ENCODE measurements around the gene NUP188. TPM values are rescaled to one million over a fixed set of nuclear protein-coding genes. Genes with fewer than 3 reads are reported as not detected.

Gene NUP188
- total and polyA plus RNA-seq, 2 of the 4 experiments (the other 2 are of a cell fraction): 53.0 to 59.1 TPM

DNA sequence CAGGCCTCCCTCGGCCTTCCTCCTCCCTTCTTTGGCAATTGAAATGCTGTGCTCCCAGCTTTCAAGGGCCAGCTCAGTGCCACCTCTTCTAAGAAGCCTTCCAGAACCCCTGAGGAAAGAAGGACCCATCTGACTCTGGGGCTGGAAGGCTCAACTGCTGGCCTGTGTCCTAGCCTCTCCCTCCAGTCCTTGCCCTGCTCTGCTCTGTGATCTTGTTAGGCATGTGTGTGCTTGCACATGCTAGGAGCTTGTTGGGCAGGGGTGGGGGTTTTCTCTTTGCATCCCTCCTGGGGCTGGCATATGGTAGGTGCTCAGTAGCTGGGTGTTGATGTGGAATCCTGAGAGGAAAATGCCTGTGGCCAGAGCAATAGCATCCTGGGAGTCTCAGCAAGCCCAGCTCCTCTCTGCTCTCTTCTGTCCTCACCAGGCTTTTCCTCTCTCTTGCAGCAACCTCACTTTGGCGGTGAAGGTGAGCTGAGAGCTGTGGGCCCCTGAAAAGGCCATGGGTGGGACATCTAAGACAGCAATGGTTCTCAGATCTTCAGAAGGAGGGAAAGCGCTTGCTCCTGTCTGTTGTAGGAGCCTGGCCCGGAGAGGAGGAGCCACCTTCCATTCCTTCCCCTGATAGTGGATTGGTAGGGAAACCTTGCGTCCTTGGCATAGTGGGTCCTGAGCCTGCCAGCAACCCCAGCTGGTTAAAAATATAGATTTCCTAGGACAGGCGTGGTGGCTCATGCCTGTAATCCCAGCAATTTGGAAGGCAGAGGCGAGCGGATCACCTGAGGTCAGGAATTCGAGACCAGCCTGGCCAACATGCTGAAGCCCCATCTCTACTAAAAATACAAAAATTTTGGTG lies 10.0 kb upstream of the NUP188 start (continued):
- TF ChIP-seq SMC3 (IDR thresholded peaks at IDR 0.05; ENCODE audit: low read depth, low read length): no peak

DNA sequence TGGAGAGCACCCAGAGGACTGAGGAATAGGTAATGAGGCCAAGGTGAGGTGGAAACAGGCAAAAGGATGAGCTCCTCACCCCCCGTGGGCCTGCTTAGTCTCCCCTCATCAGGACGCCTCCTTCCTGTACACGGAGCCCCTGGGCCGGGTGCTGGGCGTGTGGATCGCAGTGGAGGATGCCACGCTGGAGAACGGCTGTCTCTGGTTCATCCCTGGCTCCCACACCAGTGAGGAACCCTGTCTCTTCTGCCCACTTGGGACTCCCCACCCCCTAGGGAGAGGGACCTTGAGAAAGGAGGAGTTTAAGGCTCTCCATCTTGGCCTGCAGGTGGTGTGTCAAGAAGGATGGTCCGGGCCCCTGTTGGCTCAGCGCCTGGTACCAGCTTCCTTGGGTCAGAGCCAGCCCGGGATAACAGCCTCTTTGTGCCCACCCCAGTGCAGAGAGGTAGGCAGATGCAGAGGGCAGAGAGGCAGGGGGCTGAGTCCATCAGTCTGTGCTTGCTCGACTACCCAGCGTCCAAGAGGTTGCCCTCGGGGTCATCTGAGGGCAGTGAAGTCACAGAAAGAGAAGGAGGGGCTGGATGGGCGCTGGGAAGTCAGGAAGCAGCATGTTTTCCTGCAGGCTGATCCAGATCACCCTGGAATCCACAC lies 7.1 kb upstream of the NUP188 start:
- Histone ChIP-seq H2BK20ac (ENCODE audit: low read depth, low read length) (no peak overlapping the region), H2BK120ac (ENCODE audit: low read depth, low read length) (no peak overlapping the region), H2AFZ (replicated peaks; ENCODE audit: low read length, poor library complexity) (no peak overlapping the region), H4K8ac (ENCODE audit: low read depth in 2 of 2, low read length in 2 of 2) (no peak overlapping the region), H3K14ac (replicated peaks; ENCODE audit: low read depth, low read length) (no peak overlapping the region), H3K4me1 (ENCODE audit: control insufficient read depth, insufficient read depth, low read length) (no peaks in the 10 kb centered on the region), H3K56ac (ENCODE audit: extremely low read depth, insufficient read depth, low read length) (no peak overlapping the region), H3K18ac (ENCODE audit: low read depth, low read length) (no peak overlapping the region), H3K27ac (ENCODE audit: insufficient read depth, low read length) (no peak overlapping the region), H3K23ac (ENCODE audit: low read depth, low read length) (no peak overlapping the region), H3K9ac (ENCODE audit: low read depth, low read length) (no peak overlapping the region), H3K79me1 (ENCODE audit: low read depth in 1 of 2, low read length in 2 of 2) (peaks cover 5 to 8% of the 10 kb centered on the region in 2 experiments; a peak in 3 of 4 replicates), H4K20me1 (ENCODE audit: insufficient read depth, low read length) (no peaks in the 10 kb centered on the region), H2BK5ac (ENCODE audit: low read depth, low read length, poor library complexity, severe bottlenecking) (no peak overlapping the region), H3K9me1 (ENCODE audit: insufficient read depth, low read length) (0 out of 2 replicates have a peak, but pooled peaks cover under 1% of the 10 kb centered on the region), H3K36me3 (ENCODE audit: control insufficient read depth, insufficient read depth, low read length) (peaks cover 3% of the 10 kb centered on the region), H3K27me3 (ENCODE audit: control insufficient read depth, insufficient read depth, low read length) (no peaks in the 10 kb centered on the region), H2BK15ac (ENCODE audit: low read depth, low read length) (no peak overlapping the region), H2AK9ac (replicated peaks; ENCODE audit: low read depth, low read length, poor library complexity) (no peak overlapping the region), H3K4me2 (ENCODE audit: low read depth, low read length) (no peak overlapping the region), H3K4ac (ENCODE audit: low read depth, low read length) (no peak overlapping the region), H4K5ac (ENCODE audit: low read depth, low read length) (no peak overlapping the region), H2AK5ac (ENCODE audit: low read depth, low read length) (no peak overlapping the region), H3K4me3 (ENCODE audit: insufficient read depth, low read depth, low read length) (no peak overlapping the region), H4K91ac (ENCODE audit: insufficient read depth, low read depth, low read length) (no peak overlapping the region), H3K9me3 (ENCODE audit: control insufficient read depth, insufficient read depth, low read length) (no peaks in the 10 kb centered on the region)
- ATAC-seq (ENCODE audit: low read depth): no peak
- in situ Hi-C loops (cut with MboI; ENCODE audit: low sequenced_read_pairs) (no loop called here), intact Hi-C loops (cut with micrococcal nuclease) (no loop called here), dilution Hi-C loops (cut with HindIII; ENCODE audit: low sequenced_read_pairs, unreplicated experiment) (no loop called here)
- no TSS peak for BruUV-seq (replicated peaks)
- CTCF ChIA-PET: no interaction called here
- POLR2A ChIA-PET (ENCODE audit: unreplicated experiment): no interaction called here
- 92% methylated on average over 4 of the region's 15 CpGs; no CpG with 5 or more reads in 1 of the 2 experiments for WGBS, 2 experiments (ENCODE audit: extremely low coverage in 2 of 2, insufficient read length in 1 of 2)
- no peak for DNase-seq
- TF ChIP-seq MXI1 (IDR thresholded peaks at IDR 0.05; ENCODE audit: borderline replicate concordance, low read depth, low read length) (no peak), SMC3 (IDR thresholded peaks at IDR 0.05; ENCODE audit: low read depth, low read length) (no peak), BHLHE40 (IDR thresholded peaks at IDR 0.05; ENCODE audit: low read depth, low read length) (no peak), MAFK (IDR thresholded peaks at IDR 0.05; ENCODE audit: low read depth, low read length) (no peak), CEBPB (IDR thresholded peaks at IDR 0.05; ENCODE audit: low read depth, low read length) (no peak), CHD1 (IDR thresholded peaks at IDR 0.05; ENCODE audit: low read depth, low read length) (no peak), POLR2A (IDR thresholded peaks at IDR 0.05; ENCODE audit: low read depth, low read length) (no peak), RFX5 (IDR thresholded peaks at IDR 0.05; ENCODE audit: low read depth, low read length) (no peak), MAZ (IDR thresholded peaks at IDR 0.05; ENCODE audit: borderline replicate concordance, low read depth, low read length) (no peak), ELK1 (IDR thresholded peaks at IDR 0.05; ENCODE audit: borderline replicate concordance, low read depth, low read length) (no peak), FOS (IDR thresholded peaks at IDR 0.05; ENCODE audit: low read depth, low read length) (no peak), RAD21 (IDR thresholded peaks at IDR 0.05; ENCODE audit: low read length) (no peak), NFE2L2 (IDR thresholded peaks at IDR 0.05; ENCODE audit: low read depth, low read length) (no peak), RCOR1 (IDR thresholded peaks at IDR 0.05; ENCODE audit: insufficient replicate concordance, low read length) (no peak)
